SK-N-SH treated with all-trans-retinoic acid at 6 μM for 48 hours (cell line): ENCODE measurements around the gene DYNC2I2.

Experiments
- ATAC-seq: fragments of 200-7000 bp; cut with Tn5 transposase; 3 replicates; pipeline ENCODE4 v1.9.1; 2020; ENCODE audit warnings: mild to moderate bottlenecking, moderate library complexity
- ARNTL ChIP-seq: fragments of 450-650 bp; formaldehyde crosslinking; IDR thresholded peaks from 2 replicates; pipeline ENCODE4 v1.5.0; 2020; ENCODE audit warnings: low read depth, mild to moderate bottlenecking, moderate library complexity, borderline replicate concordance
- BACH2 ChIP-seq: fragments of 250-450 bp; sonication (Bioruptor Pico); IDR thresholded peaks from 2 replicates; pipeline ENCODE4 v1.9.0; 2021; ENCODE audit warnings: mild to moderate bottlenecking, borderline replicate concordance
- CREB5 ChIP-seq: fragments of 250-450 bp; sonication (Bioruptor Pico); IDR thresholded peaks from 2 replicates; pipeline ENCODE4 v1.5.1; 2020; ENCODE audit warnings: low read depth, mild to moderate bottlenecking, moderate library complexity
- CSDC2 ChIP-seq: fragments of 250-450 bp; sonication (Bioruptor Pico); IDR thresholded peaks from 2 replicates; pipeline ENCODE4 v1.5.0; 2020; ENCODE audit warnings: mild to moderate bottlenecking, moderate library complexity
- ESRRG ChIP-seq: fragments of 250-450 bp; sonication (Bioruptor Pico); IDR thresholded peaks from 2 replicates; pipeline ENCODE4 v1.6.1; 2021; ENCODE audit warnings: mild to moderate bottlenecking
- GLIS3 ChIP-seq: fragments of 250-450 bp; sonication (Bioruptor Pico); IDR thresholded peaks from 2 replicates; pipeline ENCODE4 v1.5.0; 2020; ENCODE audit warnings: mild to moderate bottlenecking, moderate library complexity
- OSR1 ChIP-seq: fragments of 250-450 bp; sonication (Bioruptor Pico); IDR thresholded peaks from 2 replicates; pipeline ENCODE4 v1.8.0; 2022; ENCODE audit warnings: moderate library complexity, mild to moderate bottlenecking, inconsistent platforms
- PATZ1 ChIP-seq: fragments of 250-450 bp; sonication (Bioruptor Pico); IDR thresholded peaks from 2 replicates; pipeline ENCODE4 v1.8.0; 2020; ENCODE audit warnings: mild to moderate bottlenecking, moderate library complexity, borderline replicate concordance
- PPARA ChIP-seq: fragments of 250-450 bp; sonication (Bioruptor Pico); IDR thresholded peaks from 2 replicates; pipeline ENCODE4 v1.5.0; 2020; ENCODE audit warnings: mild to moderate bottlenecking, borderline replicate concordance
- SNAI2 ChIP-seq: fragments of 250-450 bp; sonication (Bioruptor Pico); IDR thresholded peaks from 2 replicates; pipeline ENCODE4 v1.5.0; 2020; ENCODE audit warnings: mild to moderate bottlenecking, moderate library complexity
- TCF4 ChIP-seq: fragments of 250-450 bp; sonication (Bioruptor Pico); IDR thresholded peaks from 2 replicates; pipeline ENCODE4 v1.8.0; 2021; ENCODE audit warnings: mild to moderate bottlenecking, moderate library complexity, borderline replicate concordance
- TOX ChIP-seq: fragments of 250-450 bp; sonication (Bioruptor Pico); IDR thresholded peaks from 2 replicates; pipeline ENCODE4 v1.8.0; 2021; ENCODE audit warnings: mild to moderate bottlenecking, moderate library complexity, borderline replicate concordance
- ZC3H10 ChIP-seq: fragments of 250-450 bp; sonication (Bioruptor Pico); IDR thresholded peaks from 2 replicates; pipeline ENCODE4 v1.5.1; 2021; ENCODE audit warnings: mild to moderate bottlenecking, moderate library complexity
- ZFP3 ChIP-seq: fragments of 250-450 bp; sonication (Bioruptor Pico); IDR thresholded peaks from 2 replicates; pipeline ENCODE4 v1.5.0; 2020; ENCODE audit warnings: mild to moderate bottlenecking, moderate library complexity
- ZFP30 ChIP-seq: fragments of 450-650 bp; formaldehyde crosslinking; IDR thresholded peaks from 2 replicates; pipeline ENCODE4 v1.5.0; 2022; ENCODE audit warnings: mild to moderate bottlenecking, moderate library complexity
- ZNF565 ChIP-seq: fragments of 450-650 bp; formaldehyde crosslinking; conservative IDR thresholded peaks from 2 replicates; pipeline ENCODE4 v1.5.0; 2020; ENCODE audit warnings: low read depth, mild to moderate bottlenecking, moderate library complexity
- ZNF70 ChIP-seq: fragments of 450-650 bp; formaldehyde crosslinking; IDR thresholded peaks from 2 replicates; pipeline ENCODE4 v1.5.0; 2020; ENCODE audit warnings: mild to moderate bottlenecking, moderate library complexity
- ZNF8 ChIP-seq: fragments of 450-650 bp; formaldehyde crosslinking; IDR thresholded peaks from 2 replicates; pipeline ENCODE4 v1.5.0; 2020; ENCODE audit warnings: mild to moderate bottlenecking, moderate library complexity
- TF ChIP-seq, protein P1 (sequence below): fragments of 250-450 bp; sonication (Bioruptor Pico); IDR thresholded peaks from 2 replicates; pipeline ENCODE4 v1.8.0; 2021; ENCODE audit warnings: low read depth, mild to moderate bottlenecking, moderate library complexity, borderline replicate concordance
- TF ChIP-seq, protein P2 (sequence below): fragments of 250-450 bp; sonication (Bioruptor Pico); IDR thresholded peaks from 2 replicates; pipeline ENCODE4 v1.5.0; 2020; ENCODE audit warnings: mild to moderate bottlenecking, moderate library complexity

The DYNC2I2 gene

DNA sequence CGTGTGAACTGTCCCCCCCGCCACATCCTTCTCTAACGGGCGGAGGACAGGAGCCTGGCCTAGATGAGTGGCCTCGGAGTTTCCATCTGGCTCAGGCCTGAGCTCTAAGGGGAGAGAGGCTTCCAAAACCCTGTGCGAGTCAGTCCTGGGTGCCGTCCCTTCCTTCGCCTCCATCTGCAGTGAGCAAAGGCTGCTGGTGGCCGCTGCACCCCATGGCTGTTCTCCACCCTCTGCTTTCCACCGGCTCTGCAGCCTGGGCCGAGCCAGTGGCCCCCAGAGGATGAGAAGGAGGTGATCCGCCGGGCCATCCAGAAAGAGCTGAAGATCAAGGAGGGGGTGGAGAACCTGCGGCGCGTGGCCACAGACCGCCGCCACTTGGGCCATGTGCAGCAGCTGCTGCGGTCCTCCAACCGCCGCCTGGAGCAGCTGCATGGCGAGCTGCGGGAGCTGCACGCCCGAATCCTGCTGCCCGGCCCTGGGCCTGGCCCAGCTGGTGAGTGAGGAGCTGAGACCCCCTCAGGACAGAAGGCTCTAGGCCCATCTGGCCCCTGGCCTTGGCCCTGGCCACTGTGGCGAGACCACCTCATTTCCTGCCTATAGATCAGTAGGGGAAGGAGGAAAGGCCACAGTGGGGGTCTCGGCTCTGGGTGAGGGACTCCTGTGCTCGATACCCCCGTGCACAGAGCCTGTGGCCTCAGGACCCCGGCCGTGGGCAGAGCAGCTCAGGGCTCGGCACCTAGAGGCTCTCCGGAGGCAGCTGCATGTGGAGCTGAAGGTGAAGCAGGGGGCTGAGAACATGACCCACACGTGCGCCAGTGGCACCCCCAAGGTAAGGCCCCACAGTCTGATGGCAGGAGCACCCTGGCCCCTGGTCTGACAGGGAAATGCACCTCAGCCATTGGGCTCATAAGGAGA is 48.7 kb upstream of the DYNC2I2 start:
- ATAC-seq = no peak
- TF ChIP-seq PPARA = no peak
- TF ChIP-seq ARNTL (CRISPR knock-in tag) = no peak
- TF ChIP-seq SNAI2 (CRISPR knock-in tag) = no peak
- TF ChIP-seq ZFP30 = no peak
- no peak for TF ChIP-seq TOX
- no peak for TF ChIP-seq CREB5
- TF ChIP-seq PATZ1 (CRISPR knock-in tag) = no peak
- no peak for TF ChIP-seq ZC3H10 (CRISPR knock-in tag)
- TF ChIP-seq CSDC2 (CRISPR knock-in tag) = no peak
- TF ChIP-seq TCF4 (CRISPR knock-in tag) = no peak
- no peak for TF ChIP-seq ZNF565 (CRISPR knock-in tag)
- no peak for TF ChIP-seq GLIS3
- no peak for TF ChIP-seq ZNF70 (CRISPR knock-in tag)
- no peak for TF ChIP-seq ESRRG (CRISPR knock-in tag)
- no peak for TF ChIP-seq ZNF8 (CRISPR knock-in tag)
- TF ChIP-seq, all 23 proteins: peak for 0

GRCh38 chr9:128704356-128704670 is 47.7 kb upstream of the DYNC2I2 start:
- ATAC-seq = no peak
- TF ChIP-seq OSR1 (no peak), GLIS3 (no peak), TOX (no peak), ZFP3 (CRISPR knock-in tag) (no peak), CREB5 (no peak), ZNF8 (CRISPR knock-in tag) (no peak), SNAI2 (CRISPR knock-in tag) (no peak), ZC3H10 (CRISPR knock-in tag) (no peak)
- TF ChIP-seq, protein P1, sequence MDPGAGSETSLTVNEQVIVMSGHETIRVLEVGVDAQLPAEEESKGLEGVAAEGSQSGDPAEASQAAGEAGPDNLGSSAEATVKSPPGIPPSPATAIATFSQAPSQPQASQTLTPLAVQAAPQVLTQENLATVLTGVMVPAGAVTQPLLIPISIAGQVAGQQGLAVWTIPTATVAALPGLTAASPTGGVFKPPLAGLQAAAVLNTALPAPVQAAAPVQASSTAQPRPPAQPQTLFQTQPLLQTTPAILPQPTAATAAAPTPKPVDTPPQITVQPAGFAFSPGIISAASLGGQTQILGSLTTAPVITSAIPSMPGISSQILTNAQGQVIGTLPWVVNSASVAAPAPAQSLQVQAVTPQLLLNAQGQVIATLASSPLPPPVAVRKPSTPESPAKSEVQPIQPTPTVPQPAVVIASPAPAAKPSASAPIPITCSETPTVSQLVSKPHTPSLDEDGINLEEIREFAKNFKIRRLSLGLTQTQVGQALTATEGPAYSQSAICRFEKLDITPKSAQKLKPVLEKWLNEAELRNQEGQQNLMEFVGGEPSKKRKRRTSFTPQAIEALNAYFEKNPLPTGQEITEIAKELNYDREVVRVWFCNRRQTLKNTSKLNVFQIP = no peak

DNA sequence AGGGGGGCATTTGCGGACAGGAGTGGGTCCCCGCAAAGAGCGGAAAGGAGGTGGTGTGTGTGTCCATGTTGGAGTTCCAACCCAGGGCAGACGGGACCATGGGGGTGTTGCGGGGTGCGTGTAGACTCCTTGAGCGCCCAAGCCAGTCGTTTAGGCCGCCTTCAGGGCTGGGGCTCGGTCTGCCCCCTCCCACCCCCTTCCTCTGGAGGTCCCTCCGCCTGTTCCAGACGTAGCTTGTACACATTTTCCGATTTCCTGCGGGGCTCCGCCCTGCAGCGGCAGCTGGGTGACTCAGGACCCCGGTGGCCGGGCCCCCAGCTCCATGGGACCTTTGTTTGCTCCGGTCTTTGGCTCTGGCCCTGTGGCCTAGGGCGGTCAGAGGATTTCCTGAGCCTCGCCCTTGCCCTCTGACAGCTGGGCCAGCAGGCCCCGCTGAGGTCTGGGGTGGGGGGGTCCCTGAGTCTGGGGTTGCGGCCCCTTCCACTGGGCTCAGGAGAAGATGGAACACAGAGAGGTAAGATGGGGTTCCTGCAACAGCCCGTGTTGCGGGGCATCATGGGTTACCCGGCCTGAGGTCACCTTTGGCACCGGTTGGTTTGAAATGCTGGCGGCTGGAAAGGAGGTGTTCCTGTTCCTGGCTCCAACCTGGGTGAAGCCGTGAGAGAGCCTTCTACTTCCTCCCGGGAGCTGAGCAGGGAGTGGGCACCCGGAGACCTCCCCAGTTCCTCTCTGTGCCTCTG is 47.1 kb upstream of the DYNC2I2 start:
- TF ChIP-seq TCF4 (CRISPR knock-in tag) (no peak), ZC3H10 (CRISPR knock-in tag) (no peak), ZNF70 (CRISPR knock-in tag) (no peak), ZFP30 (no peak), PPARA (no peak), ESRRG (CRISPR knock-in tag) (no peak), GLIS3 (no peak), BACH2 (CRISPR knock-in tag) (no peak), ZFP3 (CRISPR knock-in tag) (no peak), ZNF565 (CRISPR knock-in tag) (no peak)
- TF ChIP-seq, protein P2, sequence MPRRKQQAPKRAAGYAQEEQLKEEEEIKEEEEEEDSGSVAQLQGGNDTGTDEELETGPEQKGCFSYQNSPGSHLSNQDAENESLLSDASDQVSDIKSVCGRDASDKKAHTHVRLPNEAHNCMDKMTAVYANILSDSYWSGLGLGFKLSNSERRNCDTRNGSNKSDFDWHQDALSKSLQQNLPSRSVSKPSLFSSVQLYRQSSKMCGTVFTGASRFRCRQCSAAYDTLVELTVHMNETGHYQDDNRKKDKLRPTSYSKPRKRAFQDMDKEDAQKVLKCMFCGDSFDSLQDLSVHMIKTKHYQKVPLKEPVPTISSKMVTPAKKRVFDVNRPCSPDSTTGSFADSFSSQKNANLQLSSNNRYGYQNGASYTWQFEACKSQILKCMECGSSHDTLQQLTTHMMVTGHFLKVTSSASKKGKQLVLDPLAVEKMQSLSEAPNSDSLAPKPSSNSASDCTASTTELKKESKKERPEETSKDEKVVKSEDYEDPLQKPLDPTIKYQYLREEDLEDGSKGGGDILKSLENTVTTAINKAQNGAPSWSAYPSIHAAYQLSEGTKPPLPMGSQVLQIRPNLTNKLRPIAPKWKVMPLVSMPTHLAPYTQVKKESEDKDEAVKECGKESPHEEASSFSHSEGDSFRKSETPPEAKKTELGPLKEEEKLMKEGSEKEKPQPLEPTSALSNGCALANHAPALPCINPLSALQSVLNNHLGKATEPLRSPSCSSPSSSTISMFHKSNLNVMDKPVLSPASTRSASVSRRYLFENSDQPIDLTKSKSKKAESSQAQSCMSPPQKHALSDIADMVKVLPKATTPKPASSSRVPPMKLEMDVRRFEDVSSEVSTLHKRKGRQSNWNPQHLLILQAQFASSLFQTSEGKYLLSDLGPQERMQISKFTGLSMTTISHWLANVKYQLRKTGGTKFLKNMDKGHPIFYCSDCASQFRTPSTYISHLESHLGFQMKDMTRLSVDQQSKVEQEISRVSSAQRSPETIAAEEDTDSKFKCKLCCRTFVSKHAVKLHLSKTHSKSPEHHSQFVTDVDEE (CRISPR knock-in tag) = no peak
- TF ChIP-seq, protein P1 = no peak
- ATAC-seq = no peak
